Femur (tissue), 1 donor: ENCODE data around the gene MTMR4.
"Not testable (repeated sequence)": the region's sequence is repeated elsewhere in the genome, so short reads cannot be mapped to it uniquely, and the experiment has no call there.

ENCODE experiments used
- DNase-seq: peaks from one replicate; pipeline ENCODE4 v3.0.0-alpha.2; 2017

The MTMR4 gene

DNA sequence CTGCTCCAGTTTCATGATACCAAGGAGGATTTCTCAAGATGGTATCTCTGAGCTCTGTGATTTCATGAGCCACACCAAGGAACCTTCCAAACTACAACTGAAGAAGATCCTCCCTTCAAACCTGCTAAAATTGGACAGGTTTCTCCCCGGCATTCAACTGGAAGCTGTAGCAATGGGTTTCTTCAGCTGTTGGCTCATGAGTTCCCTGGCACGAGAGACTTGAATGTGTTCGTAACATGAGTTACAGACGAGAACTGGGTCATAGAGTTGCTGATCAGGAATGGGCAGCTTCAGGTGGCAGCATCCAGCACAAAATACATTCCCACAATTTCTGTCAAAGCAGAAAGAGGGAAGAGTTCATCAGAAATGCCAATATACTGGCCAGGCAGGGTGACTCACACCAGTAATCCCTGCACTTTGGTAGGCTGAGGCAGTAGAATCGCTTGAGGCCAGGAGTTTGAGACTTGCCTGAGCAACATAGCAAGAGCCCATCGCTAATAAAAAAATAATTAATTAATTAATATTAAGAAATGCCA lies 22.9 kb downstream of the MTMR4 start:
- no peak for DNase-seq

DNA sequence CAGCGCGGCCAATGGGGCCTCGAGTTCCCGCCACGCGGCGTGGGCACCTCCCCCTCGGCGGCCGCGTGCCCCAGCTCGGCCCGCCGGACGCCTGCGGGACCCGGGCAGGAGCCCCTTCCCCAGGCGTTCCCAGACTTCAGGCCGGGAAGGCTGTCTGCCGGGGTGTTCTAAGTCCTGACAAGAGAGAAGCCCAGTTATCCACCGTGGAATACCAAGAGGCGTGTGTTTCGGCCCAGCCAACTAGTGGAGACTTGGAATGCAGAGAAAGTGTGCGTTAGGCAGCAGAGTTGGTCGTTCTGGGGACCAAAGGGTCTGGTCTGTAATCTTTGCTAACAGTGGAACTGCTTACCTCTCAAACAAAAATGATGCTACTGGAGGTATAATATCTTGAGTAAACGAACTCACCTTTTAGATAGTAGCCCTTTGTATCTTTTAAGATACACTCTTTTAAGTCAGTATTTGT lies 26.0 kb downstream of the MTMR4 start:
- DNase-seq, result no peak

DNA sequence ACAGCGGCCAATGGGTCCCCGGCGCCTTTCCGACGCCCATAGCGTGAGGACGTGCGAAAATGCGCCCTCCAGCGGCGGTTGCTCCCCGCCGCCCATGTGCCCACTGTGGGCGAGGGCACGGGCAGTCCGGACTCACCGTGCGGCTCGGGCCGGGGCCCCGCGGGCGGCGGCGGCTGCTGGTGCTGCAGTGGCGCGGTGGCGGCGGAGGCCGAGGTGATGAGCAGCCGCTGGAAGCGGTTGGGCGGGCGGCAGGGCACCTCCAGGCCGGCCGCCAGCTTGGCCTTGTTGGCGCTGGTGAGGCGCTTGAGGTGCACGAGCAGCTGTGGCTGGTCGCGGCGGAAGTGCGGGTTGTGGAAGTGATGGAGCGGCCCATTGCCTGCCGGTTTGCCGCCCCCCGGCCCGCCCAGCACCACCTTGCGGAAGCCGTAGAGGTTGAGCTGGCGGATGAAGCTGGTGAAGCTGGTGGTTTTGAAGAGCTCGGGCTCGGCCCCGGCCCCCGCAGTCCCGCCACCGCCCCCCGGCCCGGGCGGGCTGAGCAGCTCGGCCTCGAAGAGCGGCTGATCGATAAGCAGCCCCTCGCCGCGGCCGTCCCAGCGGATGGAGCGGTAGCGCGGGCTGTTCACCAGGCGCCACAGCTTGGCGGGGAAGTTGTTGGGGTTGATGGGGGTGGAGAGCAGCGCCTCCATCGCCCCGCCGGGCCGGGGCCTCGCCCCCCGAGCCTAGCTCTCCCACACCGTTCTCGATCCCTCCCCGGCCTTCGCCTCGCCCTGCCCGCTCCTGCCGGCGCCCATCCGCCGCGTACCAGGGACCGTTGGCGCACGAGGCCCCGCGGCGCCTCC lies 26.6 kb downstream of the MTMR4 start, which contains the start of gene HSF5:
Gene HSF5, minus strand, starts transcription at position 820 of the 839 bp plus-strand sequence. Its CDS starts 134 bp downstream, at position 686.
- DNase-seq, result peak; percentile 58

DNA sequence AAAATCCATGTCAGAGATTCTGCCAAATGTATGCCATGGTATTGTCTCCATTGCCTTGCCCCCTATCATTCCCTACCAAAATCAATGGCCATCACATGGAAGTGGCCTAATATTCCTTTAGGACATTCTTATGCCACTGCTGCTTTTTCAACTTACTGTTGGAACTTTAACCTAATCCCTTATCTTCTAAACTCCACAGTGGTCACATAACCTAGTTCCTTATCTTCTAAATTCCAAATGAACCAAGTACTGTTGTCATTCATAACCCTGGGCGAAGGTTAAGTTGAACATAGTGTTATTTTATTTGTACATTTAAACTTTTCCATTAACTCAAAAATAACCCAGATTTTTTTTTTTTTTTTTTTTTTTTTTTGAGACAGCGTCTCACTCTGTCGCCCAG lies 29.8 kb downstream of the MTMR4 start:
- no peak for DNase-seq

DNA sequence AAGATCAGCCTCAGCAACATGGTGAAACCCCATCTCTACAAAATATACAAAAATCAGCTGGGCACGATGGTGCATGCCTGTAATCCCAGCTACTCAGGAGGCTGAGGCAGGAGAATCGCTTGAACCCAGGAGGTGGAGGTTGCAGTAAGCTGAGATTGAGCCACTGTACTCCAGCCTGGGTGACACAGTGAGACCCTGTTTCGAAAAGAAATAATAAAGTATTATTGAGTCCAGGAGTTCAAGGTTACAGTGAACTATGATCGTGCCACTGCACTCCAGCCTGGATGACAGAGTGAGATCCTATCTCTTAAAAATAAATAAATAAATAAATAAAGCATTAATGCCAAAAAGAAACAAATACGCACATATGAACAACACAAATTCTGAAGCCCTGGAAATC lies 32.6 kb downstream of the MTMR4 start:
- not testable (repeated sequence) for DNase-seq

DNA sequence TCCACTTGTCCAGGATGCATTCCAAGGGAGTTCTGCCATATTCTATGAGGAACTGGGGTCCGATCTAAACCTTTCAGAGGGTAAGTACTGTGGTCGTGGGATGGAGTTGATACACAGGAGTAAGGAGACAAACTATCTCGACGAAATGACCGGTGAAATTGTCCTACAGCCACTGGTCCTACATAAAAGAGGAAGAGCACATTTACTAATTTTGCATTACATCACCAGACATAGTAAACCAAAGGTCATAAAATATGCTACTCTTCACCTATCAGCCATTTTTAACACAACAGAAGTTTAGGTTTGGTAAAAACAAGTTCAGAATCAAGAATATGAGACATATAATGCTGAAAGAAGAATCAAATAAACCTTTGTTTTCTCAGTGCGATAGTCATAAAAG lies 34.3 kb downstream of the MTMR4 start:
- DNase-seq, result no peak

DNA sequence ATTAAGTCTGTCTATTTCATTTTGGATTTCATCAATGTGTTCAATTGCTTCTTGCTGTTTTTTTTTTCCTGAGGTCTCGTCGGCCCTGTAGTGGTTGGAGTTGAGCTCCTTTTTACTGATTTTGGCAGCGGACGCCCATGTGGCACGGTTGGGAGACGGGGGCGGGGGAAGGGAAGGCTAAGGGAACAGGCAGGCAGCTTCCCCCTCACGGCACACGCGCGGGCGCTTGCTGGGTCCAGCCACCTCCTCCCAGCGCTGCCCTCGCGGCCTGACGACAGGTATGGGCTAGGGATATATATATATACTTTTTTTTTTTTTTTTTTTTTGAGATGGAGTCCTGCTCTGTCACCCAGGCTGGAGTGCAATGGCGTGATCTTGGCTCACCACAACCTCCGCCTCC lies 37.6 kb downstream of the MTMR4 start:
- DNase-seq, result no peak

DNA sequence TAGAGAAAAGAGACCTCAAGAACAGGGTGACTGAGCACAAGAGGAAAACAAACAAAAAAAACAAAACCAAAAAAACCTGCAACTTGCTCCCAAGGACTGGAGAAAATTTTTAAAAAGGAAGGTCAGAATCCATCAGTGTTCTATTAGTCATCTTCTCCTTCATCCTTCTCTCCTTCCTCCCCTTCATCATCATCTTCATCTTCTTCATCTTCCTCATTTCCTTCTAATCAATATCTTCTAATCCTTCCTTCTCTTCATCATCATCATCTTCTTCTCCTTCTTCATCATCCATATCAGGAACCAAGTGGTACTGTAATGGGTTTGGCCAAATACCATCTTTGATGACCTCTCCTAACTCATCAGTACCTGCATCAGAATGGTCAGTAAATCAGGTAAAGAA lies 38.5 kb downstream of the MTMR4 start:
- DNase-seq, result no peak

DNA sequence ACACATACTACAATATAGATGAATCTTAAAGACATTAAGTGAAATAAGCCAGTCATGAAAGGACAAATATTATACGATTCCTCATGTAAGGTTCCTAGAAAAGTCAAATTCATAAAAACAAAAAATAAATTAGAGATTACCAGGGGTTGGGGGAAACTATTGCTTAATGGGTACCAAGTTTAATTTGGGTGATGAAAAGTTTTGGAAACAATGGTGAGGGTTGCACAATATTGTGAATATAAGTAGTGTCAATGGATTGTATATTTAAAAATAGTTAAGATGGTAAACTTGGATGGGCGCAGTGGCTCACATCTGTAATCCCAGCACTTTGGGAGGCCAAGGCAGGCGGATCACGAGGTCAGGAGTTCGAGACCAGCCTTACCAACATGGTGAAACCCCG lies 44.1 kb downstream of the MTMR4 start:
- DNase-seq, result no peak

DNA sequence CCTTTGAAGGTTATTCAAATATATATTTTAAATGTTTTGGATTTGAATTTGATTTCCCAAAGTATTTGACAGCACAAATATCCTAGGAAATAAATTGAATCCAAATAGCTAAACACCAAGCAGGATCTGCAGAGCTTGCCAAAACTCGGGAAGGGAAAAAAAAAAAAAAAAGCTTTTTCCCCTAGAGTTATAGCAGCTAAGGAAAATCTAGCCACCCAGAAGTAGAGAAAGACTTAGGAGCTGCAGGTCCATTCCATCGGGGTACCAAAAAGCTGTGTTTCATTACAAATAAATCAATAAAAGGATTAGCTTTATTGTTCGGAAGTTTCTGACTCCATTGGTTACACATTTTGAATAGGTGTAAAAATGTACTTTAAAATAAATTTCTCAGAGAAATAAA lies 45.5 kb downstream of the MTMR4 start:
- no peak for DNase-seq

DNA sequence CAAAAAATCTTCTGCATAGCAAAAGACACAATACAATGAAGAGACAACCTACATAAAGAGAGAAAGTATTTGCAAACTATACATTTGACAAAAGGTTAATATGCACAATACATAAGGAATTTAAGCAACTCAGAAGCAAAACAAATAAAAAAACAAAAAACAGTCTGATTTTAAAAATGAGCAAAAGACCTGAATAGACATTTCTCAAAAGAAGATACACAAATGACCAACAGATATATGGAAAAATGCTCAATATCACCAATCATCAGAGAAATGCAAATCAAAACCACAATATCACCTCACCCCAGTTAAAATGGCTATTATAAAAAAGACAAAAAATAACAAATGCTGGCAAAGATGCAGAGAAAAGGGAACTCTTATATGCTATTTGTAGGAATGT lies 58.9 kb downstream of the MTMR4 start:
- no peak for DNase-seq

DNA sequence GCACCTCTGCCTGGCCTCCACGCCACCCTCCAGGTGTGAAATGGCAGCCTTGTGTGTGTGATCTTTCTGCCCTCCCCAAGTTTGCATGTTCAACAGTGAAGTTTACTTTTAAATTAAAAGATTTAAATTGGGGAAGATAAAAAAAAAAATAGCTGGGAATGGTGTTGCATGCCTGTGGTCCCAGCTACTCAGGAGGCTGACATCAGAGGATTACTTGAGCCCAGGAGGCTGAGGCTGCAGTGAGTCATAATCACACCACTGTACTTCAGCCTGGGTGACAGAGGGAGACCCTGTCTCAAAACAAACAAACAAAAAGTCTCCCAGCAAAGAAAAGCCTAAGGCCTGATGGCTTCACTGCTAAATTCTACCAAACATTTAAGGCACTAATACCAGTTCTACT lies 61.7 kb downstream of the MTMR4 start:
- no peak for DNase-seq

DNA sequence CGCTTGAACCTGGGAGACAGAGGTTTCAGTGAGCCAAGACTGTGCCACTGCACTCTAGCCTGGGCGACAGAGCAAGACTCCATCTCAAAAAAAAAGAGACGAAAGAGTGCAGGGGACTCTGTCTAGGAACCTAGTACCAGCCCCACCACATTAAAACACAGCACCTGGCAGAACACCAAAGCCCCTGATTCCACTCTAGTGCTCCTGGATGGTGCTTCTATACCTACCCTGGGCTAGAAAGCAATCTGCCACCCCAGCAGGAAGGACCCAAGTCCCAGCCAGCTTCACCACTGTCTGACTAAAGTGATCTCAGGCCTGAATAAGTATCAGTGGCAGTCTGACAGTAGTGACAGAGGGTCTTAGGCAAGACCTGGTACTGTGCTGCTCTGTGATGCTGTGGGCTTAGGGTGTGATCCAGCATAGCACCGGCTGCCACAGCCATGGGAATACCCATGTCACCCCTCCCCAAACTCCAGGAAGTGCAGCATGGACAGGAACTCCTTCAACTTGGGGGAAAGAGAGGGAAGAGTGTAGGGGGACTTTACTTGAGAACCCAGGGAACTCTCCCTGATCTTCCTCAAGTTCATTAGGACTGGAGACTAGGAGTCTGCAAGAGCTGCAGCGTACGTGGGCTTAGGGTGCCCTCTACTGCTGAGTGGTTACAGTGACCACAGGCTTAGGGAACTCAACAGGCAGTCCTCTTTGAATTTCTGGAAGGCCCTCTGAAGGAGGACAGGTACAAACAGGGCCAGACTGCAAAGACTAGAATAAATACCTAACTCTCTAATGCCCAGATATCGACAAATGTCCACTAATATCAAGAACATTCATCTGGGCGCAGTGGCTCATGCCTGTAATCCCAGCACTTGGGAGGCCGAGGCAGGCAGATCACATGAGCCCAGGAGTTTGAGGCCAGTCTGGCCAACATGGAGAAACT lies 67.1 kb downstream of the MTMR4 start:
- DNase-seq, result peak; percentile 71

DNA sequence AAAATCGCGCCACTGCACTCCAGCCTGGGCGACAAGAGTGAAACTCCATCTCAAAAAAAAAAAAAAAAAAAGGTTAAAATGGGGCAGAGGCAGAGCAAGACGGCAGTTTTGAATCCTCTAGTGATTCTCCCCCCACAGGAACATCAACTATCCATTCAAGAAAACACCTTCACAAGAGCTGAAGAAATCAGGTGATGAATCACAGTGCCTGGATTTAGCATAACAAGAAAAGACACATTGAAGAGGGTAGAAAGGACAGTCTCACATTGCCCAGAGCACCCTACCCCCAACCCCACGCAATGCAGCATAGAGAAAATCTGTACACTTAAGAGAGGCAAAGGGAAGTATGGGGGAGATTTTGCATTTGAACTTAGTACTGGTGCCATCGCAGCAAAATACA lies 68.4 kb downstream of the MTMR4 start:
- no peak for DNase-seq
